Measurements from ENCODE around the gene SEC24D.

The SEC24D gene

DNA sequence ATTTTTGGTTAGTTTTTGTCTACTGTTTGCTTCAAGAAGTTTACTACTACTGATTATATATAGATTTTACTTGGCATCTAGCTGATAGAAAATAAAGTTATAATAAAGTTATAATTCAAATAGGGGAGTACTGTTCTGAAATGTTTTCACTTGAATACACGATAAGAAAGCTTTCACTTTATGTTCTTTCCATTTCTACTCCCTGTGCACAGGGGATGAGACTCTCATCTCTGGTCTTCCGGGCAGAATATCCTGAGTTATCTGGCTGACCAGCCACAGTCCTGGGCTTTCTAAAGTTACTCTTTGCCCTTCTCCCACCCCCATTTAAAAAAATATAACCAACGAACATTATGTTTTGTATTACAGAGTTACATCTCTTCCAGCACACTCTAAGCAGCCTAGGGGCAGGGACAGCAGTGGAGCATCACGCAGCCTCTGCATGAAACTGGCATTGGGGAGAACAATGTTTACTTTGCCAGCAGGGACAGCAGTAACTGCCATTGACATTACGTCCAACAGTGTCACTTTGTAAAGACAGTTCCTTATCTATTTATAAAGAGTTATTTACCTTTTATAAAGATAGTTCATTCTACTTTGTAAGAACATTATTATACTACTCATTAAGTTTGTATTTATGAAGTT is 86.5 kb downstream of the SEC24D start:
- no peak for DNase-seq

DNA sequence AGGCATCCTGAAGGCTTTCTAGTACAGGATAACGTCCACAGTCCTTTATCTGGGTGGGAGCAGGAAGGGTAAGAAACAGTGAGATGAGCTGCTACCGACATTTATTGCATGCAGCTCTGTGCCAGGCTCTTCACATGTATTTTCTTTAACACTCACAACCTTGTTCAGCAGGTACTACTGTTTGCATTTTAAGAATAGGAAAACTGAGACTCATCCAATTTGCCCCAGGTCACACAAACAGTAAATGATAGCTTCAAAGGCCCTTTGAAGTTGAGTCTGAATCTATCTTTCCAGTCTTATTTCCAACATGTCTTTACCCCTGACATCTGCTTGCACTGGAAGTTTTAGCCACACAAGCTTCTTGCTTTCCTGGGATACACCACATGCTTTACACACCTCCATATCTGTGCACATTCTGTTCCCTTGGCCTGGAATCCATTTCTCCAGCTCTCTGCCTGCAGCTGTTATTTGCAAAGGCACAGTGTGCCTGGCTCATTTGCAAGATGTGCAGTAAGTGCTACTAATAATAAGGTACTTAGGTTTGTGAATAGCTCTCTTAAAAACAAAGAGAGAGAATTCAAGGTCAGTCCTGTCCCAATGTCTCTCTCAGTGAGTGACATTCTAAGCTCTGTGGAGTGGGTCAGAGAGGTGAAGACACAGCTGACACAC is 89.5 kb downstream of the SEC24D start:
- DNase-seq, result no peak

DNA sequence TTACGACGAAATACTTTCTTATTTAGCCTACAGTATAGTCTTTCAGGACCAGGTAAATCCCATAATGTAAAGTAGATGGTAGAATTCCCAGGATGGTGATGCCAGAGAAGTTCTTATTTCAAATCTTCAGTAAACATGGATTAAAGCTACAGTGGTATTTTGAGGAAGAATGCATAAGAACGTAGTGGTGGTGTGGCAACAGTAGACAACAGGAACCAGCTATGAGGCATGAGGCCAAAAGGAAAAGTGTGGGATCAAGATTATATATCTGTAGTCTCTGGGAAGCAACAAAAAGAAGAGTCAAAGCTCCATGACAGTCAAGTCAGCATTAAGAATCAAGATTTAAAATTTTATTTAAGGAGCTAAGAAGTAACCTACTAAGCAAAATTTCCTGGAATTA is 90.6 kb downstream of the SEC24D start:
- DNase-seq, result no peak

DNA sequence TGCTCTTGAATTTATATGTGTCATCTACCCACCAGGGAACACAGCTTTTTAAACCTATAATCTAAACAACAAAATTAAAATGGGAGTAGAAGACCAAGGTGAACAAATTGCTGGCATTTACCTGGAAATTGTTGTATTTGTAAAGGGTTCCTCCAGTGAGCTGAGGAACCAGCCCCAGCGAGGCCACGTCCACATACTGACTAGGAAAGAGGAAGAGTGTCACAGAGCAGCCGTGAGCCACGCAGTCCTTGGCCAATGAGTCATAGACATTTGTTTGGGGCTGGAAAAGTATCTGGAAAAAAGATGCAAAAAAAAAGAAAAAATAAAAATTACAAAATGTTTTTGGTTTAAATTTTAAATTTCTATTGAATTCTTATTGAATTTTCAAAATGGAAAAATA is 92.1 kb downstream of the SEC24D start:
- DNase-seq, result no peak

DNA sequence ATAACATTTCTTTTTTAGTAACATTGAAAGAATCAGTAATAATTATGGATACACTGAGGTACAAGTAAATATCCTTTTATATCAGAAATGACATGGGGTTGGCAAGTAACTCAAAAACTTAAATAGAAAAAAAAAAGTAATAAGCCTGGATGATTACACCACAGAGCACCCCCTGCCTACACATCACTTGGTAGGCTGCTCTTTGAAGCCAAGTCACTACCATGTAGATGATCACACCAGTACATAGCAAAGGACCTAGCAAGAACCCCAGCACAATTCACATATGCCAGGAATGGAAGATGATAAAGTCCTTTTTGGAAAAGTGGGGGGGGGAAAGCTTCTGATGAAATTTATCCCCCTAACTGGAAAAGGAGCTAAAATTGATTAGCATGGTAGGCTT is 93.9 kb downstream of the SEC24D start:
- no peak for DNase-seq

DNA sequence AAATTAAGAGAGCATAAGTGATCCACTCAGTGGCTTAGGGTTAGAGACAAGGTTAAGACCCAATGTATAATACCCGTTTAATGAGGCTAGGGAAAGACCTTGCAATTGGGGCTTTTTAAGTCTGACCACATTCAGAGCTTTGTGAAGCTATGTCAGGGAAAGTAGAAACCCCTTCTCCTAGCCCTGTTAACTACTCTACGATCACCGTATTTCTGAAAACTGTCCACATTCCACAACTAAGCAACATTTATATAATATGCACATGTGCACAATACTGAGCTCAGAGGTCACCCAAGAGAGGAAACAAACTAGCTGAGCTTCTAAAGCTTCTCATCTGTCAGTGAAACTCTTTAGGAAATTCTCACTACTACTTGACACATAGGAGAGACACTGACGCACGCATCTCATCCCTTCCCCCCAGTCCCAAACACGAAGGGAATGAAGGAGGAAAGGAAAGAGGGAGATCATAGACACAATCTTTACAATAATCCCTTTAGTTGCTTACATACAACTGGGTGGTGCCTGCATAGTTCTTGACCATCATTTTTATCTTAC is 94.5 kb downstream of the SEC24D start:
- no peak for DNase-seq

DNA sequence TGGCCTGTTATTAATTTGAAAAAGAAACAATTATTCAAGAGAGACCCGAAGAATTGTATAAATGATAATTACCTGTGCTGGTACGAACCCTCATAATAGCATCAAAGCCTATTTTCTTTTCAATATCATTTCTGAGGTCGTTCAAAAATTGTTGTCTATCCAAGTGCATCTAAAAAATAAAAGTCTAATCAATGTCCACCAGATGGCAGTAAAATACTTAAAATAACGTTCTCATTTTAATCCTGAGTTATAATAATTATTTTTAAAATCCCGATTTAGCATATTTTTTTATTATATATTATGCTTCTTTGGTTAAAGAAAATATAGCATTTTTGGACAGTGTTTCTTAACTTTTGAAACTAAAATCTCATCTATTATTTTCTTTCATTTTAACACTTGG is 95.1 kb downstream of the SEC24D start:
- peak; percentile 22 for DNase-seq

DNA sequence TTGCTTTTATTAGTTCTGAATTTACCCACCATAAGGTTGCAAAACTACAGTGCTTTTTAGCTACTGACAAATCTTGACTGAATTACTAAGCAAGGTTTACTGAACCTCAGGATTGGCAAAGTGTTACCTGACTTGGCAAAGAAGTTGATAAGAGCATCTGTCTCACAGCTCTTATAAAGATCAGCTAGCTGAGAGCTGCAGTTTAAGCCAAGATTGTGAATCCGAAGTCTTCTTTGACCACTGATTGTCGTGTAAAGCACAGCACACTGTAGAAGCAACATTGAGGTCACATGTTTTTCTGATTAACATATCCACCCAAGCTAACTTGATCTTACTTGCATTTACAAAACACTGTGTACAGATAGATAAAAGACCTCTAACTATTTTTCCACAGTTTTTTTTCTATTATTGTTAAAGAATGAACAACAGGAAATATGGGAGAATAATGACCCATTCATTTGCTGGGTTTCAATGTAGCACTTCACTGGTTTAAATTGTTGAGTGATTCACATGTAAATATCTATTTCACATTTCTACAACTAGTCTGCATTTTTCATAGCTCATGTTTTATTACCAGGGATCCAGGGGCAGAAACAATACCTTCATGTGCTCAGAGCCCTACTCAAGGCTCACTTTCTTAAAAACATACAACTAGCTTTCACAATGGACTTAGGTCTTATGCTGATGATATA is 96.8 kb downstream of the SEC24D start:
- no peak for DNase-seq

DNA sequence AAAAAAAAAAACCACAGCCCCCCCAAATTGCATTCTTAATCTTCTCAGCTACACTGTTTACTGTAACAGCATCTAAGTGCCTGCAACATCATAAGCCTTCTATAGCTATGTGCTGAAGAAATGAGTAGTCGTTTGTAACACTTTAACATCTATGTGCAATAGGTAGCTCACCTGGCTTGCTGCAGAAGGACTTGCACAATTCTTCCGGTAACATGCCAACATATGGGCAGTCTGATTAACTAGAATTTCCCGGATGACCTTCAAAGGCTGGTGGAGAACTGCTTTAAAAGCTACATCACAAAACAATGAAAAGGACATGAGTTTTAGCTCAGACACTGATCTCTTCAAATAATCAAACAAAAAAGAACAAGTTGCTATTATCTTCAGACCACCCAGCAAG is 97.8 kb downstream of the SEC24D start:
- DNase-seq, result no peak

DNA sequence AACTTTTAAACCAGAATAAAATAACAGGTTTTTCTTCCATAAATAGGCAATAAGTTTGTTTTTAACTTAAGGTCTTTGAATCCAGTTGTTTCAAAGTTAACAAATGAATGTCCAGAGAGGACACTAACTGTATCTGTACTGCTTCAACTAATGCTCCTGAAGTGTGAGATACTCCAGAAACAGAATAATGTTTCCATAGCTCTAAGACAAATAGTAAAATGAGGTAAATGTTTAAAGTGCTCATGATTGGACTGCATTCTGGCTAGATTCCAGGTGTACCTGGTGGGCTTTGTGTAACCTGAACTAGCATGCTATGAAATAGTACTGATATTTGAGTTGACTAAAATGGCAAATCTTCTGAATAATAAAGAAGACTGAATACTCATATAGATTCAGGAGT is 99.0 kb downstream of the SEC24D start:
- DNase-seq, result no peak

DNA sequence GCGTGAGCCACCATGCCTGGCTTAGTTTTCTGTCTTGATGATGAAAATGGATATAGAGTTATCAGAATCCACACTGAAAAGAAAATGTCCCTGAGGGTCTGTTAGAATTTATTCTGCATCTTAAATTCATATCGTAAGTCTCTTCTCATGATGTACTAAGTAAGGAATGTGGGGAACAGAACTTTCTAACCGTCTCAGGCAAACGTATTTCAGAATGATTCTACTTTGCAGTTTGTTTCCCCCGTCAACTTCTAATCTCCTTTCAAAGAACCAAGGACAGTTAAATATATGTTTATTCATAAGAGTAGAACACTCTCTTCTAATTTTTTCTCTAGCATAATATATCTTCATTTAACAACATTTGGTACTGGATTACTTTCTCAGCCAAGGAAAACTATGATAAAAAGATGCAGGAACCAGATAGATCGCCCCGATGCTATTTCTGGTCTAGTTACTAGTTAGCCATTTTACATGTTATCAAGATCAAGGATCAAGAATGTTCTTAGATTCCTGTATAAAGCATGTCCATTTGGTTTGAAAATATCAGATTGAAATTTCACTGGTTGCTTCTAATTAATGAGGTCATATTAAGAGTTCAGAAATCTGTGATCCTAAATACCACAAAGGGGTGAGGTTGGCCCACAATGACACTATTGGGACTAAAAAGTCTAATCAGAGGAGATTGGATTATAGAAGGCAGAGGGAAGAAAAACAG is 101.3 kb downstream of the SEC24D start:
- DNase-seq, result no peak

DNA sequence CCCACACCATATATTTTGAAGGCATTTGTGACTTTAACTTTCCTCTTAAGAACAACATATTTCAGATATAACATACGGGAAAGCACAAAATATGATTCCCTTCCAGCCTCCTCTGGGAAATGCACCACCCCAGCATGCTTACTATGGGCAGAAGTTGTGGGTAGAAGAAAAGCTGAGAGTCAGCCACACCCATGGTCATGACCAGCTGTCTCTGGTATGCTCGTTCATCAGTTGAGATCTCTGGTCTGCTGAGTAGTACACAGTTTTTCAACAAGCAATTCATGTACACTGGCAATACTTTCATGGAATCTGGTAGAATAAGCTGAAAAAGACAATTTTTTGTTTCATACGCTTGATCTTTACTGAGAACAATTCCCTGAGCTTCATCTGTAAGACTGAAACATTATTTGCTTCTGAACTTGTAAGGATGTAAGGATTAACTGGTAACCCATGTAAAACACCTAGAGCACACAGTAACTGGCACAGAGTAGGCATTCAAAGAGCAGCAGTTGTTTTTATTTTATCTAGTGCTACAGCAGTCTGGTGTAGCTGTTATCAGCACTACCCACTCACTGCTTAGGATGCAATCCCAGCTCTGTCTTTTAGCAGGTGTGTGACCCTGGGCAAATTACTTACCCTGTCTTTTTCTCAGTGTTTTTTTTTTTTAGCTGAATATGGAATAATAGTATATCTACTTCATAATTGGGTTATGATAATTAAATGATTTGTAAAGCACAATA is 103.2 kb downstream of the SEC24D start:
- no peak for DNase-seq

DNA sequence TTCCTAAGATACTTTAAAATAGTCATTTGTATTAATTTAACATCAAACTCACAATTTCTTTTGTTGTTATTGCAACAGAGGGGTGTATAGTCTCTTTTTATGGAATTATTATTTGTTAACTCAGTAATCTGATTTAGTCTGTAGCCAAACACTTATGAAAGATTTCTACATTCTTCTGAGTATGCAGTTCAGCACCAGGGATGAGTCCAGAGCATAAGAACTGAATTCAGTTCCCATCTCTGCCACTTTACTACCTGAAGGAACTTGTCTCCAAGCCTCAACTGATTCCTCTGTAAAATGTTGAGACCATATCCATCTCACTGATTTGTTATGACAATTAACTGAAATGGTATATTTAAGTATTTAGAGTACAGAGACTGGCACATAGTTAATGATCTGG is 105.2 kb downstream of the SEC24D start:
- no peak for DNase-seq

DNA sequence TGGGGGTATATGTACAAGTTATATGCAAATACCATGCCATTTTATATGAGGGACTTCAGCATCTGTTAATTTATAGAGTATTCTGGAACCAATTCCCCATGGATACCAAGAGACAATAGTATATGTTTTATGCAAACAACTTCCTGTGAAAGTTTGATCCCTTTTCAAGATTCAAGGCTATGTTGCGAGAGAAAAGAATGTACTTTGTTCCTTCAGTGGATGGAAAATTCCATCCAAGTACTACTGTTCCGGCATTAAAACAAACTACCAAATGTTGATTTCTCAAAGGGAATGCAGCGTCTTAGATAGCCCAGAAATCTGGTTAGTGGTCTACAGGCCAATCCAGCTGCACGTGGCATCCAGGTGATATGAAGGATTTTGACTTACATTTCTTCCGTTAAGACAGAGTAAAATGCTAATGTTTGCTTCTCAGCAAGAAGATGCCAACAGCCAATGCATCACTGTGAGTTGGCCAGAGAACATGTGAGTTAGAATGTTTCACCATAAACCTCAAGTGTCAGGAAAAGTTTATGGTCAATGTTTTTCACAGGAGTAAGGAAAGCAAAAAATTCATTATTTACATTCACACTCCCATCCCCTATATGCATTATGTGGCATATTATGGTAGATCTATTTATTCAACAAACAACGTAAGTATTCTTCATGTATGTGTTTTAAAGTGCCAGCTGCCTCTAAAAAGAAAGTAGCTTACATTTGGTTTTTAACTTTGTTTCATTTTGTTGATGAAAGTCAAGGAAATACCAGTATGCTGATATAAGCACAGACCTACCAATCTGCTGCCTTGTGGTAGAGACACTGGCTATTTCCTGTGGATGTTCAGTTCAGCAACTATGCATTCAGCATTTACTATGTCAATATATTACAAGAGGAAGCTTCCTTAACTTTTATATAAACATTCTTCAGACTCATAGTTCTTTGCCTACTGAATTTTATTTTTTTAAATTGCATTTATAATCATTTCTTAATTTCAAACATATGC is 106.3 kb downstream of the SEC24D start:
- no peak for DNase-seq

DNA sequence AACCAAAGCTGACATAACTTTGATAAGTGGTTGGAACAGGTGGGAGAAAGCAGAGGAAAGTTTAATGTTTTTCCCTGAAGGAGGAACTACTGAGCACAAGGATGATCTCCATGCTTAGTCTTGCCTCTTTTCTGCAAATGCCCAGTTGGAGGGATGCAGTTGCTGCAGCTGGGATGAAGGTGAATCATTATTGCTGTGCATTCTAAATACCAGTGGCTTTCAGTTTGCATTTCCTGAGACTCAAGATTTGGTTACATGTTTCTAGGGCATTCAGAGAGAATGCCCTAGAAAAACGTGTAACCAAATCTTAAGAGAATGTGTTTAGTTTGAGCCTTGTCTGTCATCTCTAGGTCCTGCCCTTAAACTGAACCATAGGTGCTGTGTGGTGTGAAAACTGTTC is 108.6 kb downstream of the SEC24D start:
- no peak for DNase-seq

DNA sequence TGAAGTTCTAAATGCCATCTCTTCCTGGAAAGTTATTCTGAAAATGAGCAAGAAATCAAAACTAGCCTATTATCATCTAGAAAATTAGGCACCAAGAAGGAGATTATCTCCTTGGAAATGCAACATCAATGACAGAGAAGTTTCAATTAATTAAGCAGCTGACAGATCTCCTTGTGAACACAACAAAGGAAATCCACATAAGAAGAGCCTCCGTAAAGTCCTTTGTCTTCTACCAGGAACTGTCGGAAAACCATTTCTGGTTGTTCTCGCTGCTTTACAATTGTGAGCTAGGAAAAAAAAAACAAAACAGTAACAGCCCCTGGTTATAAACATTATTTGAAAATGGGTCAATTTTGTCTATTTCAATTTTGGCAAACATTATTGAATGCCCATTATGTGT is 112.6 kb downstream of the SEC24D start:
- no peak for DNase-seq

DNA sequence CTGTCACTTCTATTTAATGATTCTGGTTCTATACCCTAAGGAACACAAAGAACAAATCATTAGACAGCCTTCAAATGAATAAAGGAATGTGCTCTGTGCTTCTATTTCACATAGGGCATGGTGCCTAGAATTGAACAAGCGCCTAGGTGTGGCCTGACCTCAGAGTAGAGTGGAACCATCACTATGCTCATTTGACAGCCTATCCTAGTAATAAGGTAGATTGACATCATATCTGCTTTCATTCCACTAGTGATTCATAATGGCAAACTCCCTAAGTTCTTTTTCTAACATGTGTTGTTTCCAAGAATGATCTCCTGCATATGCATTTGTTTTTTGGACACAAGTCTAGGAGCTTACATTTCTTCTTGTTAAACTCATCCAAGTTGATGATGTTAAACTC is 114.2 kb downstream of the SEC24D start:
- DNase-seq, result no peak

DNA sequence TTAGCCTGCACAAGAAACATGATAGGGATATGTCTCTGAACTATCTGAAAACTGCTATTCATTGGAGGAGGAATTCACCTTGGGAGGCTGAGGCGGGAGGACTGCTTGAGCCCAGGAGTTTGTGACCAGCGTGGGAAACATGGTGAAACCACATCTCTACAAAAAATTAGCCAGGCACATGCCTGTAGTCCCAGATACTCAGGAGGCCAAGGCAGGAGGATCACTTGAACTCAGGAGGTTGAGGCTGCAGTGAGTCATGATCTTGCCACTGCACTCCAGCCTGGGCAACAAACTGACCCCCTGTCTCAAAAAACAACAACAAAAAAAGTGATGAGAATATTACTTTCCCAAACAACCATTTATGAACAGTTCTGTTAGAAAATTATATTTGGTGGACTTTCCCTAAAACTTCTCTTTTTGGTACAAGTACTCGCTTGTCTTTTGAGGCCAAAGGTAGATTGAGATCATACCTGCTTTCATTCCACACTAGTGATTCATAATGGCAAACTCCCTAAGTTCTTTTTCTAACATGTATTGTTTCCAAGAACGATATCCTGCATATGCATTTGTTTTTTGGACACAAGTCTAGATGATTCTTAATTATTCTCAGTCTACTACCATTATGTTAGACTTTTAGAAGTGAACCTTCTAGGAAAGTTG is 117.3 kb downstream of the SEC24D start:
- no peak for DNase-seq

DNA sequence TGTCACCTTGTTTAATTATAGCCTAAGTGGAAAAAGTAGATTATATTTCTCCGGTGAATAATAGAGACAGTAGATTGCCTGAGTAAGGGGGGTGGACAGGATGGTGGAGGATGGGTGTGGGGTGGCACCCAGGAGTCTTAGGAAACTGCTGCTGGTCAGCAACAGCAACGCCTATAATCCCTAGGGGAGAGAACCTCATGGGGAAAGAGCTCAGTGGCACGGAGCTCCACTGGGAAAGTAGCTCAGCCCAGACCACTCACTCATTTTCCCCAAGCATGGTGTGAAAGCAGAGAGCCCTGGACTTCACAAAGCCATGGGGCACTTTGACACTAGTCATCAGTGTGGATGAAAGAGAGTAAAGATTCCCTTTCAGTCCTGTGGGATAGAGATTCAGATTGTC is 119.6 kb downstream of the SEC24D start:
- DNase-seq, result no peak

DNA sequence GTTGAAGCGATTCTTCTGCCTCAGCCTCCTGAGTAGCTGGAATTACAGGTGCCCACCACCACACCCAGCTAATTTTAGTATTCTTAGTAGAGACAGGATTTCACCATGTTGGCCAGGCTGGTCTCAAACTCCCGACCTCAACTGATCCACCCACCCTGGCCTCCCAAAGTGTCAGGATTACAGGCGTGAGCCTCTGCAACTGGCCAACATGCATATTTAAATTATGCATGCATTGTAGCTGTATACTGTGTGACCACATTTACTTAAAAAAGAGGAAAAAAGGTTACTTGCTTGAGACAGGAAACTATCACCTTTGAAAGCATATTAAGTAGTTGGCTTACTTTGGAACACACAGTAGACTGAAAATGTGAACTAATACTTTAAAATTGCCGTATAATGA is 121.2 kb downstream of the SEC24D start:
- no peak for DNase-seq

DNA sequence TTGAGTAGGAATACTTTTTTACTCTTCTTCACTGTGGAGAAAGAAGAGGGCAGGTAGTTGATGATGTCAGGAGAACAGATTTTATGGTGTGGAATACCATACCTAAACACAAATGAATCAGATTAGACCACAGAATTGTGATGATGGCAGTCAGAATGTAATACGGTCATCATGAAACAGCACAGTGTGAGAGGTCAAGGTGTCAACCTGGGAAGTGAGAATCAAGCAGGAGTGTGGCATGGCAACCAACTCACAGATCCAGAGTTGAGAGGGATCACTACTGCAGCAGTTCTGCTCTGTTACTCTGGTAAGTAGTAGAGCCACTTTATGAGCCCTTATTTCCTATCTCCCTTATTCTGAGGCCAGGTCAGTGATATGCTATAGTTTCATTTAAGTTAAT is 123.1 kb downstream of the SEC24D start:
- DNase-seq, result no peak

Data from midbrain (tissue), 1 donor.